IPS-18a (cell line): ENCODE measurements around the gene SRL.

Experiments
- H3K27ac ChIP-seq: one replicate; pipeline ENCODE4 v1.5.1; 2013; ENCODE audit warnings: low read length
- H3K27me3 ChIP-seq: one replicate; pipeline ENCODE4 v1.6.1; 2013; ENCODE audit warnings: mild to moderate bottlenecking, low read length; ENCODE audit not compliant: control insufficient read depth, insufficient read depth
- H3K36me3 ChIP-seq: one replicate; pipeline ENCODE4 v1.6.1; 2013; ENCODE audit warnings: low read depth, low read length; ENCODE audit not compliant: control insufficient read depth
- H3K4me1 ChIP-seq: one replicate; pipeline ENCODE4 v1.6.1; 2013; ENCODE audit warnings: low read depth, low read length; ENCODE audit not compliant: control insufficient read depth
- H3K4me3 ChIP-seq: one replicate; pipeline ENCODE4 v1.5.1; 2013; ENCODE audit warnings: low read length
- H3K9ac ChIP-seq: one replicate; pipeline ENCODE4 v1.6.1; 2013; ENCODE audit warnings: mild to moderate bottlenecking, low read length, moderate library complexity
- H3K9me3 ChIP-seq: one replicate; pipeline ENCODE4 v1.6.1; 2013; ENCODE audit warnings: low read depth, low read length; ENCODE audit not compliant: control insufficient read depth

The SRL gene

DNA sequence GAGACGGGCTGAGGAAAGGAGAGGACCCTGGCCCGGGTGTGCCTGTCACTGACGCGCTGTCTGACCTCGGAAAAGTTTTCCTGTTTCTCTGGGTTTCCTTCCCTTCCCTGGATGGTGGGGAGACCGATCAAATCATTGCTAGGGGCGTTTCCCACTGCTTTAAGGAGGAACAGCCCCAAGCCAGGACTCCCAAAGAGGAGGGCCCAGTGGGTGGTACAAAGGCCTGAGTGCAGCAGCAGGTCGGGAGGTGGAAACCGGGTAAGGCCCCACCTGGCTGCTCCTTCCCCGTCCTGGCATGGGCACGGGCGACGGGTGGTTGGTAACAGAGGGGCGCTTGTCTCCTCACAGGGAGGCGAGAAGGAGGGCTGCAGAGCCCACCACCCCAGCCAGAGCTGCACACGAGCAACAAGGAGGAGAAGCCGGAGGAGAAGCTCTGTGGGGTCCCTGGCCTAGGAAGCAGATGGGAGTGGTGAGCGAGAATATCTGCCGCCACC, 2.2 kb downstream of the SRL start:
- no peak overlapping the region for H3K9ac ChIP-seq

DNA sequence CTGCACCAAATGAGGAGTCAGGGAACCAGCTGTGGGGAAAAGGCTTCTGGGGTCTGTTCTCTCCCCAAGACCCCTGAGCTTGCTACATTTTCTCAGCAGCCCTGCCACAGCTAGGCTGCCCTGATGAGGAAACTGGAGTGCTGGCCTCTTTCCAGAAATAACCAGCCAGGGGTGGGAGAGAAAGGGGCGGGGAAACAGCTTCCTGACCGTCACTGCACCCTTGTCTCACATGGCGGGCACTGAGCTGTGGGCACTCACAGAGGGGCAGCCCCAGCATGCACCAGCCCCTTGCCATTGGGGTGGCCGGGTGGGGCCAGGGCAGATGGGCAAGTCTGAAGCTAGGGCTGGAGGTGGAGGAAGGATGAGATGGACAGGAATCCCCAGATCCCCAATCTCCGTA, 2.9 kb downstream of the SRL start:
- Histone ChIP-seq H3K4me1 (no peaks in the 10 kb centered on the region), H3K4me3 (no peak overlapping the region), H3K36me3 (no peaks in the 10 kb centered on the region), H3K9me3 (peaks cover 5% of the 10 kb centered on the region), H3K27ac (no peak overlapping the region), H3K9ac (no peak overlapping the region), H3K27me3 (no peaks in the 10 kb centered on the region)

More for the DNA sequence above, 2.2 kb downstream of the SRL start:
- Histone ChIP-seq H3K9me3 (peaks cover 5% of the 10 kb centered on the region), H3K36me3 (no peaks in the 10 kb centered on the region), H3K4me3 (no peak overlapping the region), H3K27ac (no peak overlapping the region), H3K27me3 (no peaks in the 10 kb centered on the region), H3K4me1 (no peaks in the 10 kb centered on the region)

DNA sequence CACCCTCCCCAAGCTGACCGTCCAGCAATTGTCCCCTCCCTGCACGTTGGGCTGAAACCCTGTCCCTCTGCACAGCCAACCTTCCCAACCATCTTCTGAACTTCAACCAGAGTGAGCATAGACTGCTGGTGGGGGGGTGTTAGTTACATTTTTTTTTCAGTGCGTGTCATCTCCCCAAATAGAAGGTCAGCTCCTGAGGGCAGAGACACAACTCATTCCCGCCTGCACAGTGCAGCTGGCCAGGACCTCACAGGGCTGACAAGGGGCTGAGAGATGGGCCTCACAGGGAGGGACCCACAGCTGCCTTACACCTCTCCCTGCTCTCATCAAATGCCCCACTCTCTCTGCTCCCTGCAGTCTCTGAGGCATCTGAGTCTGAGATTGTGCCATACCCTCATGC, 8.4 kb downstream of the SRL start:
- Histone ChIP-seq H3K27me3 (no peaks in the 10 kb centered on the region), H3K9ac (no peak overlapping the region), H3K27ac (no peak overlapping the region), H3K4me3 (no peak overlapping the region), H3K36me3 (no peaks in the 10 kb centered on the region), H3K4me1 (no peaks in the 10 kb centered on the region), H3K9me3 (no peaks in the 10 kb centered on the region)

DNA sequence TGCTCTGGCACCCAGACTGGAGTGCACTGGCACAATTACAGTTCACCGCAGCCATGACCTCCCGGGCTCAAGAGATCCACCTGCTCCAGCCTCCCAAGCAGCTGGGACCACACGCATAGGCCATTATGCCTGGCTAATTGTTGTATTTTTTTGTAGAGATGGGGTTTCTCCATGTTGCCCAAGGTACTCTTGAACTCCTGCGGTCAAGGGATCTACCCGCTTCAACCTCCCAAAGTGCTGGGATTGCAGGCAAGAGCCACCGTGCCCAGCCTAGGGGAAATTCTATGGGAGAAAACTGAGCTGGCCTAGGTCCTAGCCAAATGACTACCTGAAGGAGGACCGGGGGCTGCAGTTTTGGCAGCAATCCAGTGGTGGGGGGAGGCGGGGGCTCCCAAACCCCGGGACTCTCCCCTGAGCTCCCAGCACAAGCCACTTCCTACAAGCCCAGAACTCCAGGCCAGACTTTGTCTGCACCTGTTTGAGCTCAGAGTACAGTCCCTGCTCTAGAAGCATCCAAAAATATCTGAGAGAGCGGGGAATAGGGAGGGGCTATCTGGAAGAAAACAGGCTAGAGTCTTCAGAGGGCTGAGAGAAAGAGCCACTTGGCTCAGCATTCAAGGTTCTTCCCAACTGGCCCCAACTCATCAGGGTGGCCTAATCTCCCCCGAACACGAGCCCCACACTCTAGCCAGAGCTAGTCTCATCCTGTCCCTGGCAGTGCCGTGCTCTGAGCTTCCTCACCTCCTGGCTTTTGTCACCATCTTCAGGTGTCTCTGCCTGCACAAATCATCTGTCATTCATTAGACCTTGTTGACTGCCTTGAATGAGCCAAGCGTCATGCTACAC, 9.1 kb downstream of the SRL start:
- no peak overlapping the region for H3K9ac ChIP-seq
- no peak overlapping the region for H3K4me3 ChIP-seq
- H3K36me3 ChIP-seq, result no peaks in the 10 kb centered on the region
- no peaks in the 10 kb centered on the region for H3K9me3 ChIP-seq
- no peaks in the 10 kb centered on the region for H3K27me3 ChIP-seq
- H3K4me1 ChIP-seq, result no peaks in the 10 kb centered on the region
- H3K27ac ChIP-seq, result no peak overlapping the region

DNA sequence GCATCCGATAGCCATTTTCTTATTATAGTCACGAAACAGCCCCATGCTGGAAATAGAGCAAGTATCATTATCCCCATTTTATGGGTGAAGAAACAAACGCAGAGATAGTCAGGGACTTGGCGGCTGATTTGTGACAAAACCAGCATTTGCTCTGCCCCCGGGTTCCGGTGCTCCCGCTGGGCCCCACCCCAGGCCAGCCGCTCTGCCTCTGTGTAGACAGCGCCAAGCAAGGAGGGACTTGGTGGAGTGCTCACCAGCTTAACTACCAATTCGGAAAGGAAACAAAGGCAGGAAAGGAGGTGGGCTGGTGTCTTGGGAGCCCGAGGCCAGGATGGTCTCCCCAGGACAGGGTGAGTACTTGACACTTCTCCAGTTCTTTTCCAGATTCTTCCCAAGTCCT, 10.0 kb downstream of the SRL start:
- H3K27me3 ChIP-seq, result no peaks in the 10 kb centered on the region
- no peaks in the 10 kb centered on the region for H3K9me3 ChIP-seq
- H3K9ac ChIP-seq, result no peak overlapping the region
- no peak overlapping the region for H3K27ac ChIP-seq
- no peak overlapping the region for H3K4me3 ChIP-seq
- H3K4me1 ChIP-seq, result no peaks in the 10 kb centered on the region
- H3K36me3 ChIP-seq, result no peaks in the 10 kb centered on the region

DNA sequence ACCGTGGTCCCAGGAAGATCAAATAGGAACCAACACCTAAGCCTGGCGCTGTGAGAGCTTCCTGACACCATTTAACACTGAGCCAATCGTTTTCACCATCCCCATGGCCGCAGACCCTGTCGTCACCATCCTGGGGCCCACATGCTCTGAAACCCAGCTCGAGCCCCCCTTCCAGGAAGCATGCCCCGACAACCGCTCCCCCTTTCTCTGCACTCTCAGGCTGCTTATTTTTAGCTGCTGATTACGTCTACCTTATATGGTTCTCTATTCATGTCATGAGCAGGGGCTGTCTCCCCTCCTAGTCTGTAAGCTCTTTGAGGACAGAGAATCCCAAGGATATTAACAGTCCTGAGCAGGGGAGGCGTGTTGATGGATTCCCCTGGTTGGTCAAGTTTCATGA, 10.5 kb downstream of the SRL start:
- H3K36me3 ChIP-seq, result no peaks in the 10 kb centered on the region
- no peak overlapping the region for H3K27ac ChIP-seq
- H3K4me1 ChIP-seq, result no peaks in the 10 kb centered on the region
- H3K27me3 ChIP-seq, result no peaks in the 10 kb centered on the region
- no peaks in the 10 kb centered on the region for H3K9me3 ChIP-seq
- H3K9ac ChIP-seq, result no peak overlapping the region
- no peak overlapping the region for H3K4me3 ChIP-seq

DNA sequence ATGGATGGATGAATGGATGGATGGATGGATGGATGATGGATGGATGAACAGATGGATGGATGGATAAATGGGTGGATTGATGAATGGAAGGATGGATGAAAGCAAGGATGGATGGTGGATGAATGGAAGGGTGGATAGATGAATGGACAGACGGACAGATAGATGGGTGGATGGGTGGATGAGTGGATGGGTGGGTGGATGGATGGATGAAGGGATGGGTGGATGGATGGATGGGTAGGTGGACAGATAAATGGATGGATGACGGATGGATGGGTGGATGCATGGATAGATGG, 14.9 kb downstream of the SRL start:
- Histone ChIP-seq H3K9me3 (no peaks in the 10 kb centered on the region), H3K9ac (no peak overlapping the region), H3K36me3 (no peaks in the 10 kb centered on the region), H3K4me3 (no peak overlapping the region), H3K27me3 (no peaks in the 10 kb centered on the region), H3K27ac (no peak overlapping the region), H3K4me1 (no peaks in the 10 kb centered on the region)

DNA sequence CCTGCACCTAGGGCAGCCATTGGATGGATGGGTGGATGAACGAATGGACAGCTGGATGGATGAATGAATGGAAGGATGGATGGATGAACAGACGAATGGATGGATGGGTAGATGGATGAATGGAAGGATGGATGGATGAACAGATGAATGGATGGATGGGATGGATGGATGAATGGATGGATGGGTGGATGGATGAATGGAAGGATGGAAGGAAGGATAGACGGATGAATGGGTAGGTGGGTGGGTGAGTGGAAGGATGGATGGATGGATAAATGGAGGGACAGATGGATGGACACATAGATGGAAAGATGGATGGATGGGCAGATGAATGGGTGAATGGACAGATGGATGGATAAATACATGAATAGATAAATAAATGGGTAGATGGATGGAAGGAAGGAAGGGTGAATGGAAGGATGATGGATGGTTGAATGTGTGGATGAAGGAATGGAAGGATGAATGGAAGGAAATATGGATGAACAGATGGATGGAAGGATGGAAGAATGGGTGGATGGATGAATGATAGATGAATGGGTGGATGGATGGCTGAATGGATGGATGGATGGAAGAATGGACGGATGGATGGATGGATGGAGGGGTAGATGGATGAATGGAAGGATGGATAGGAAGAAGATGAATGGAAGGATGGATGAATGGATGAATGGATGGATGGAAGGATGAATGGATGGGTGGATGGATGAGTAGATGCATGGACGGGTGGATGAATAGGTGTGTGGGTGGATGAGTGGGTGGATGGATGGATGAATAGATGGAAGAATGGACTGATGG, 15.4 kb downstream of the SRL start:
- Histone ChIP-seq H3K9ac (no peak overlapping the region), H3K9me3 (no peaks in the 10 kb centered on the region), H3K4me3 (no peak overlapping the region), H3K27me3 (no peaks in the 10 kb centered on the region), H3K36me3 (no peaks in the 10 kb centered on the region), H3K4me1 (no peaks in the 10 kb centered on the region), H3K27ac (no peak overlapping the region)

DNA sequence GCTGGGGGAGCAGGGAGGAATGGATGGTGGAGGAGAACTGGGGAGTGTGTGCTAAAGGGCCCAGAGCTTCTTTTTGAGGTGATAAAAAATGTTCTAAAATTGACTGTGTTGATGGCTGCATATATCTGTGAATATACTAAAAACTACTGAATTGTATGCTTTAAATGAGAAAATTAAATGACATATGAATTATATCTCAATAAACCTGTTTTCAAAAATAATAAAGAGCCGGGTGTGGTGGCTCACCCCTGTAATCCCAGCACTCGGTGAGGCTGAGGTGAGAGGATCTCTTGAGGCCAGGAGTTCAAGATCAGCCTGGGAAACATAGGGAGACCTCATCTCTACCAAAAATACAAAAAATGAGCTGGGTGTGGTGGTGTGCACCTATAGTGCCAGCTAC, 16.8 kb downstream of the SRL start:
- H3K27ac ChIP-seq, result no peak overlapping the region
- no peaks in the 10 kb centered on the region for H3K36me3 ChIP-seq
- H3K27me3 ChIP-seq, result no peaks in the 10 kb centered on the region
- no peaks in the 10 kb centered on the region for H3K4me1 ChIP-seq
- H3K4me3 ChIP-seq, result no peak overlapping the region
- H3K9ac ChIP-seq, result no peak overlapping the region
- H3K9me3 ChIP-seq, result no peaks in the 10 kb centered on the region

DNA sequence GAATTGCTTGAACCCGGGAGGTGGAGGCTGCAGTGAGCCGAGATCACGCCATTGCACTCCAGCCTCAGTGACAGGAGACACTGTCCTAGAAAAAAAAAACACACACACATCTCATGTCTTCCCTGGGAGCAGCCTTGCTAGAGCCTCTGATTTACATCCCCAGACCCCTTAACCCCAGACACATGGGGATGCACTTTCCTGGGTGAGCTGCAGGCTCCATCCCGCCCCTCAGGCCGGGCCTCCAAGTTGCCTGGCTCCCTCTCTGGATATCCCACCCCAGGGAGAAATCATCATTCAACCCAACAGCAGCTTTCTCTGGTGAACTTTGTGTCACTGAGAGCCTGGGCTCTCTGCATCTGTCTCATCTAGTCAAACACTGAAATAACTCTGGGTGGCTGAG, 21.5 kb downstream of the SRL start:
- Histone ChIP-seq H3K9me3 (no peaks in the 10 kb centered on the region), H3K27ac (no peak overlapping the region), H3K4me1 (peaks cover 7% of the 10 kb centered on the region), H3K36me3 (no peaks in the 10 kb centered on the region), H3K4me3 (no peak overlapping the region), H3K9ac (no peak overlapping the region), H3K27me3 (no peaks in the 10 kb centered on the region)

DNA sequence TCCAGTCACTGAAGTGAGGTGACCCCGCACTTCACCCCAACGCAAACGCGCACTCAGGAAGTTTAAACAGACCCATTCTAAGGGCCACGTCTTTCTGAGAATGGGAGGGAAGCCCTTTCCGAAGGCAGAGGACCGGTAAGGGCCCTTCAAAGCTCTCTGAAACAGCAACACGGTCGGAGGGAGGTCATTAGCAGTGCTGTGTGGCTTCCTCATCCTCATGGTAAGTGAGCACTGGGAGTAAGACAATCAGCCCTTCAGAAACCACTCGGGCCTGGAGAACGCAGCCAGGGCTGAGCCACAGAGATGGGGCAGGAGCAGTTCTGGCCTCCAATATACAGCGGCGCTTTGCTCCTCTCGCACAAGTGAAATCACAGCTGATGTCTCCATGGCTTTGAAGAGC, 23.7 kb downstream of the SRL start:
- H3K4me3 ChIP-seq, result no peak overlapping the region
- H3K9ac ChIP-seq, result no peak overlapping the region
- no peaks in the 10 kb centered on the region for H3K27me3 ChIP-seq
- H3K27ac ChIP-seq, result no peak overlapping the region
- no peaks in the 10 kb centered on the region for H3K9me3 ChIP-seq
- peaks cover 15% of the 10 kb centered on the region for H3K4me1 ChIP-seq
- no peaks in the 10 kb centered on the region for H3K36me3 ChIP-seq
